Keratinocyte (primary cell): ENCODE data around the gene POP5. TPM values are rescaled to one million over a fixed set of nuclear protein-coding genes. Genes with fewer than 3 reads are reported as not detected.

Experiments used
- DNase-seq: peaks from one replicate; pipeline ENCODE4 v3.0.0-alpha.2; 2011; ENCODE audit warnings: low read depth, missing footprints, low spot score
- FAIRE-seq: peaks from 2 replicates; lab custom pipeline; 2011; peaks lifted over from hg19 to GRCh38; lab: Jason Lieb, UNC
- H2AFZ ChIP-seq: 2 replicates; pipeline ENCODE4 v1.6.0; 2012; ENCODE audit warnings: low read length, control low read depth, inconsistent platforms; ENCODE audit not compliant: control insufficient read depth
- H3K27ac ChIP-seq: 2 replicates; pipeline ENCODE4 v1.5.1; 2011; ENCODE audit warnings: low read length; ENCODE audit not compliant: control insufficient read depth, insufficient read depth
- H3K27me3 ChIP-seq: 3 replicates; pipeline ENCODE4 v1.6.0; 2011; ENCODE audit warnings: low read length; ENCODE audit not compliant: control insufficient read depth, insufficient read depth; ENCODE audit errors: extremely low read depth
- H3K36me3 ChIP-seq, 2 experiments: 2 replicates in 1 of 2; 3 replicates in 1 of 2; pipeline ENCODE4 v1.5.1; 2011; ENCODE audit warnings: low read length in 2 of 2, mild to moderate bottlenecking in 1 of 2; ENCODE audit not compliant: control insufficient read depth in 2 of 2, insufficient read depth in 2 of 2; ENCODE audit errors: extremely low read depth in 1 of 2
- H3K4me1 ChIP-seq: 3 replicates; pipeline ENCODE4 v1.5.1; 2011; ENCODE audit warnings: low read length; ENCODE audit not compliant: control insufficient read depth, insufficient read depth; ENCODE audit errors: extremely low read depth
- H3K4me2 ChIP-seq: 3 replicates; pipeline ENCODE4 v1.6.0; 2011; ENCODE audit warnings: low read depth, low read length; ENCODE audit not compliant: control insufficient read depth, insufficient read depth; ENCODE audit errors: extremely low read depth
- H3K4me3 ChIP-seq, 3 experiments: fragments of 200-600 bp in 1 of 3; sonication (generic) in 1 of 3; 2 replicates in 2 of 3; 3 replicates in 1 of 3; pipeline ENCODE4 v1.5.1; 2011 to 2016; ENCODE audit warnings: low read length in 3 of 3, mild to moderate bottlenecking in 3 of 3, control low read depth in 2 of 3, inconsistent platforms in 1 of 3, low read depth in 1 of 3, mixed read lengths in 1 of 3, mixed run types in 1 of 3, moderate library complexity in 1 of 3; ENCODE audit not compliant: control insufficient read depth in 2 of 3, insufficient read depth in 2 of 3; ENCODE audit errors: extremely low read depth in 1 of 3
- H3K79me2 ChIP-seq: 2 replicates; pipeline ENCODE4 v1.6.0; 2012; ENCODE audit warnings: low read length; ENCODE audit not compliant: control insufficient read depth, insufficient read depth
- H3K9ac ChIP-seq: 3 replicates; pipeline ENCODE4 v1.6.0; 2011; ENCODE audit warnings: low read length; ENCODE audit not compliant: control insufficient read depth, insufficient read depth; ENCODE audit errors: extremely low read depth
- H3K9me1 ChIP-seq: 3 replicates; pipeline ENCODE4 v1.6.0; 2011; ENCODE audit warnings: low read length; ENCODE audit not compliant: control insufficient read depth, insufficient read depth; ENCODE audit errors: extremely low read depth
- H3K9me3 ChIP-seq: 2 replicates; pipeline ENCODE4 v1.5.1; 2012; ENCODE audit warnings: low read depth, low read length; ENCODE audit not compliant: control insufficient read depth
- H4K20me1 ChIP-seq: 3 replicates; pipeline ENCODE4 v1.6.0; 2011; ENCODE audit warnings: low read length; ENCODE audit not compliant: control insufficient read depth, insufficient read depth; ENCODE audit errors: extremely low read depth
- EZH2 ChIP-seq: IDR thresholded peaks from one replicate; pipeline ENCODE4 v1.6.1; 2012; ENCODE audit warnings: inconsistent platforms, mild to moderate bottlenecking, low read length, moderate library complexity
- dilution Hi-C: fragments of 300-500 bp; cut with MboI; formaldehyde crosslinking; loops from one replicate; pipeline ENCODE4 v1.7.0; 2020; ENCODE audit warnings: low sequenced_read_pairs; ENCODE audit not compliant: extremely low pct_ligation_motif_present
- polyA plus RNA-seq, 5 experiments: library from polyadenylated mRNA; depleted of rRNA in 3 of 5; stranded (reverse) in 3 of 5; stranded (forward) in 1 of 5; unstranded in 1 of 5; fragments of >200 nt; gene quantifications; 1 replicate in 1 of 5; 2 replicates in 3 of 5; 3 replicates in 1 of 5; pipeline versions ENCODE4 v1.2.1 to v1.2.3, GENCODE V29; 2011 to 2012; ENCODE audit warnings: missing spikeins in 2 of 5, low read depth in 1 of 5, low replicate concordance in 1 of 5
- TF ChIP-seq, protein P1 (sequence below), 3 experiments: IDR thresholded peaks in 1 of 3; conservative IDR thresholded peaks in 1 of 3; optimal IDR thresholded peaks in 1 of 3; 2 replicates in 2 of 3; 3 replicates in 1 of 3; pipeline versions ENCODE3 to v1.5.1; 2011; ENCODE audit warnings: low read length in 3 of 3, mild to moderate bottlenecking in 3 of 3, moderate library complexity in 2 of 3, control low read depth in 1 of 3, inconsistent platforms in 1 of 3; ENCODE audit not compliant: insufficient read depth in 2 of 3; ENCODE audit errors: extremely low read depth in 1 of 3

POP5 gene
- polyA plus RNA-seq, 1 donor (not counting 4 experiments of a cell fraction or from before 2014, with no cell fraction given): 105 TPM

DNA sequence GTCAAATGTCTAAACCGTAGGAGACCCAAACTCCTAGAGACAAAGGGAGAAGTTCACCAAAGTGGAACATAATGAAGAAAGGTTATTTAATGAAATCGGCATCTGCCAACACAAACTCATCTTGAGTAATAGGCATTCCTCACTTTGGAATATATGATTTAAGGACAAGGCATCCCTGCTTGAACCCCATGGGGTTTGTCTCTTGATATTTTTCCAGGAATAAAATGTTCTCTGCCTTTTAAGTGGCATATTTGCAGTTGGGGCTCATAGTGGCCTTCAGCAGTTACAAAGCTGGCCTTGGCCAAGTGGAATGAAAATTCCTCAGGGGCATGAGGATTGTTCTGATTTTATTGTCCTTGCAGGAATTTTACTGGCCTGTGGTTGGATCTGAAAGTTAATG, 7.1 kb downstream of the POP5 start:
- peaks cover 50 to 57% of the 10 kb centered on the region in 2 experiments for H3K36me3 ChIP-seq
- H3K4me2 ChIP-seq: no peak overlapping the region
- no peaks in the 10 kb centered on the region for H3K27me3 ChIP-seq
- H3K27ac ChIP-seq: no peak overlapping the region
- no peak overlapping the region for H2AFZ ChIP-seq
- no peaks in the 10 kb centered on the region for H3K9me1 ChIP-seq
- H3K4me3 ChIP-seq: no peak overlapping the region
- no peaks in the 10 kb centered on the region for H3K9me3 ChIP-seq
- H4K20me1 ChIP-seq: no peaks in the 10 kb centered on the region
- TF ChIP-seq EZH2: no peak
- TF ChIP-seq, protein P1, sequence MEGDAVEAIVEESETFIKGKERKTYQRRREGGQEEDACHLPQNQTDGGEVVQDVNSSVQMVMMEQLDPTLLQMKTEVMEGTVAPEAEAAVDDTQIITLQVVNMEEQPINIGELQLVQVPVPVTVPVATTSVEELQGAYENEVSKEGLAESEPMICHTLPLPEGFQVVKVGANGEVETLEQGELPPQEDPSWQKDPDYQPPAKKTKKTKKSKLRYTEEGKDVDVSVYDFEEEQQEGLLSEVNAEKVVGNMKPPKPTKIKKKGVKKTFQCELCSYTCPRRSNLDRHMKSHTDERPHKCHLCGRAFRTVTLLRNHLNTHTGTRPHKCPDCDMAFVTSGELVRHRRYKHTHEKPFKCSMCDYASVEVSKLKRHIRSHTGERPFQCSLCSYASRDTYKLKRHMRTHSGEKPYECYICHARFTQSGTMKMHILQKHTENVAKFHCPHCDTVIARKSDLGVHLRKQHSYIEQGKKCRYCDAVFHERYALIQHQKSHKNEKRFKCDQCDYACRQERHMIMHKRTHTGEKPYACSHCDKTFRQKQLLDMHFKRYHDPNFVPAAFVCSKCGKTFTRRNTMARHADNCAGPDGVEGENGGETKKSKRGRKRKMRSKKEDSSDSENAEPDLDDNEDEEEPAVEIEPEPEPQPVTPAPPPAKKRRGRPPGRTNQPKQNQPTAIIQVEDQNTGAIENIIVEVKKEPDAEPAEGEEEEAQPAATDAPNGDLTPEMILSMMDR (optimal IDR thresholded peaks at IDR 0.05 in 1 of 3, IDR thresholded peaks at IDR 0.05 in 1 of 3, conservative IDR thresholded peaks at IDR 0.05 in 1 of 3; ENCODE audit: extremely low read depth in 1 of 3, insufficient read depth in 2 of 3, low read length in 3 of 3): no peak
- H3K9ac ChIP-seq: no peak overlapping the region
- dilution Hi-C loops: no loop called here
- H3K79me2 ChIP-seq: no peaks in the 10 kb centered on the region
- DNase-seq (no peak), FAIRE-seq (no peak)
- H3K4me1 ChIP-seq: no peaks in the 10 kb centered on the region

DNA sequence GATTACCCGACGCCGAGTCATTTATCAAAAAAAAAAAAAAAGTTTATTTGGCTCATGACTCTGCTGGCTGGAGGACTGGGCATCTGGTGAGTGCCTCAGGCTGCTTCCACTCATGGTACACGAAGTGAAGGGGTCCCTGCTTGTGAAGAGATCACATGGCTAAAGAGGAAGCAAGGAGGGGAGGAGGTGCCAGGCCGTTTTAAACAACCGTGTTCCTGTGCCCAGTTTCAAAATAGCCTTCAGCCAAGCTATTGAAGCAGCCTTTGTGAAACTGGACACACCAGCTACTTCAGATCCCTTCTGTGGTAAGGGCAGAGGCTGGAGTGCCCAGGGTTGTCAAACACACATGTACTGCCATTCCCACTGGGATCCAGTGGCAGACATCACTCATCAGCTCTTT, 7.6 kb downstream of the POP5 start:
- dilution Hi-C loops: no loop called here
- peaks cover 49 to 54% of the 10 kb centered on the region in 2 experiments for H3K36me3 ChIP-seq
- no peak for TF ChIP-seq EZH2
- TF ChIP-seq, protein P1 (optimal IDR thresholded peaks at IDR 0.05 in 1 of 3, IDR thresholded peaks at IDR 0.05 in 1 of 3, conservative IDR thresholded peaks at IDR 0.05 in 1 of 3; ENCODE audit: extremely low read depth in 1 of 3, insufficient read depth in 2 of 3, low read length in 3 of 3): no peak
- H3K4me3 ChIP-seq: no peak overlapping the region
- no peak overlapping the region for H3K9ac ChIP-seq
- FAIRE-seq (no peak), DNase-seq (no peak)
- H3K27ac ChIP-seq: no peak overlapping the region
- H3K27me3 ChIP-seq: no peaks in the 10 kb centered on the region
- H3K79me2 ChIP-seq: no peaks in the 10 kb centered on the region
- no peak overlapping the region for H2AFZ ChIP-seq
- H3K4me2 ChIP-seq: no peak overlapping the region
- no peaks in the 10 kb centered on the region for H4K20me1 ChIP-seq
- no peaks in the 10 kb centered on the region for H3K9me1 ChIP-seq
- no peaks in the 10 kb centered on the region for H3K4me1 ChIP-seq
- H3K9me3 ChIP-seq: no peaks in the 10 kb centered on the region
